Measurements from ENCODE around the gene POMGNT1. TPM values are rescaled to one million over a fixed set of nuclear protein-coding genes. Genes with fewer than 3 reads are reported as not detected.

Gene POMGNT1
- total and polyA plus RNA-seq, 12 donors, result 74.3 to 164 (median 142) TPM

- Histone ChIP-seq H3K9me3 (no peaks in the 10 kb centered on the region), H3K4me1 (peaks cover 0 to 37% (median 17%) of the 10 kb centered on the region in 9 donors), H3K36me3 (peaks cover 0 to 83% (median 43%) of the 10 kb centered on the region in 9 donors), H3K27me3 (no peaks in the 10 kb centered on the region), H3K27ac (no peak overlapping the region), H3K4me3 (no peak overlapping the region)
- no peak for DNase-seq
- WGBS, 2 donors, result 84 to 90% methylated on average over 3 of the region's 3 CpGs
- no peak for ATAC-seq
- no peak for TF ChIP-seq CTCF (IDR thresholded peaks at IDR 0.05)
- intact Hi-C loops (cut with DNase I), result no loop called here
Measured at GRCh38 chr1:46190539-46190938, 7.7 kb downstream of the POMGNT1 start.

GRCh38 chr1:46188295-46189030 lies 9.8 kb downstream of the POMGNT1 start:
- intact Hi-C loops (cut with DNase I), result loop anchor here in 1 of 10 donors (10.0 kb wide), 1 partner anchor 304 kb away; no protein-coding TSS in a partner anchor
- H3K9me3 ChIP-seq, result no peaks in the 10 kb centered on the region
- DNase-seq (no peak), ATAC-seq (peak in 1 of 8 donors; percentile 11)
- peaks cover 1 to 34% (median 13%) of the 10 kb centered on the region in 9 donors for H3K4me1 ChIP-seq
- H3K27me3 ChIP-seq, result no peaks in the 10 kb centered on the region
- peak overlapping the region in 7 of 10 donors; percentile 1 to 69 (median 33) for H3K27ac ChIP-seq
- peaks cover 0 to 62% (median 39%) of the 10 kb centered on the region in 9 donors for H3K36me3 ChIP-seq
- 65 to 70% methylated on average over 6 of the region's 6 CpGs for WGBS, 2 donors
- H3K4me3 ChIP-seq, result no peak overlapping the region
- no peak for TF ChIP-seq CTCF (IDR thresholded peaks at IDR 0.05)

- WGBS, 2 donors, result 74 to 79% methylated on average over 8 of the region's 8 CpGs
- ATAC-seq, result peak in 2 of 8 donors; percentile 18 to 32
Measured at GRCh38 chr1:46187106-46187869, 10.9 kb downstream of the POMGNT1 start.

More at GRCh38 chr1:46187106-46187869, 10.9 kb downstream of the POMGNT1 start:
- DNase-seq, result no peak
- Histone ChIP-seq H3K4me1 (peaks cover 5 to 46% (median 20%) of the 10 kb centered on the region in 9 donors), H3K27ac (peak overlapping the region in 8 of 10 donors; percentile 10 to 69 (median 52)), H3K36me3 (peaks cover 0 to 50% (median 31%) of the 10 kb centered on the region in 9 donors), H3K9me3 (no peaks in the 10 kb centered on the region), H3K4me3 (no peak overlapping the region), H3K27me3 (no peaks in the 10 kb centered on the region)
- intact Hi-C loops (cut with DNase I), result loop anchor here in 1 of 10 donors (10.0 kb wide), 1 partner anchor 302 kb away; no protein-coding TSS in a partner anchor
- no peak for TF ChIP-seq CTCF (IDR thresholded peaks at IDR 0.05)

Data from heart right ventricle (tissue), 16 donors.